Spinal cord (tissue), 10 donors: Measurements from ENCODE around the gene DYNC1H1. TPM values are rescaled to one million over a fixed set of nuclear protein-coding genes. Genes with fewer than 3 reads are reported as not detected.

Experiments used
- DNase-seq, 6 donors: peaks; one replicate each; pipeline versions ENCODE4 v3.0.0 to v3.0.0-alpha.2; 2013 to 2015; ENCODE audit warnings: low spot score in 6 of 6, low read depth in 4 of 6
- H3K27ac ChIP-seq: one replicate; pipeline ENCODE4 v1.5.1; 2013; ENCODE audit warnings: low read depth, low read length, control low read depth
- H3K27me3 ChIP-seq: one replicate; pipeline ENCODE4 v1.6.1; 2013; ENCODE audit warnings: low read length; ENCODE audit not compliant: control insufficient read depth, insufficient read depth
- H3K36me3 ChIP-seq: one replicate; pipeline ENCODE4 v1.6.1; 2013; ENCODE audit warnings: low read length; ENCODE audit not compliant: control insufficient read depth, insufficient read depth
- H3K4me1 ChIP-seq: one replicate; pipeline ENCODE4 v1.6.1; 2013; ENCODE audit warnings: low read length; ENCODE audit not compliant: control insufficient read depth, insufficient read depth
- H3K4me3 ChIP-seq: one replicate; pipeline ENCODE4 v1.5.1; 2013; ENCODE audit warnings: low read depth, low read length, control low read depth
- H3K9me3 ChIP-seq: one replicate; pipeline ENCODE4 v1.6.1; 2013; ENCODE audit warnings: low read length; ENCODE audit not compliant: control insufficient read depth, insufficient read depth
- WGBS: methylation state at CpG from one replicate; pipeline ENCODE4 v1.1.5; 2013; ENCODE audit warnings: missing lambda C conversion rate; ENCODE audit not compliant: insufficient coverage; 5-methylcytosine and 5-hydroxymethylcytosine counted together
- long read RNA-seq, 4 donors: transcript quantifications; one replicate each; lab custom pipeline, GENCODE V29; 2026
- polyA plus RNA-seq, 2 donors: library from polyadenylated mRNA; unstranded; fragments of 120-200 nt; gene quantifications; one replicate each; pipeline ENCODE4 v1.2.1, GENCODE V29; 2013; ENCODE audit not compliant: insufficient read length in 2 of 2
- total RNA-seq, 2 donors: library from RNA; depleted of rRNA in 1 of 2; stranded (reverse); fragments of 120-200 nt in 1 of 2; fragments of >200 nt in 1 of 2; gene quantifications; one replicate each; pipeline versions ENCODE4 v1.2.3 to v1.2.4, GENCODE V29; 2013 to 2014
- donor health status: healthy.

The DYNC1H1 gene
- total RNA-seq (100 to 1,000 TPM; 534 to 818 TPM), polyA plus RNA-seq (100 to 1,000 TPM; 568 to 704 TPM)
- long read RNA-seq, donor 1, transcript DYNC1H1-238 (4 exons, 2,554 nt): major isoform, 9 of 158 reads
- long read RNA-seq, donor 1, transcript DYNC1H1-221 (2 exons, 2,863 nt): minor isoform, 8 of 158 reads
- long read RNA-seq, donor 1, partial matches to known transcripts: 140 of 158 reads
- long read RNA-seq, donor 1, other reads (novel, unspliced or antisense): 0 of 158 reads
- long read RNA-seq, donor 2, partial matches to known transcripts: 69 of 73 reads
- long read RNA-seq, donor 2, other reads (novel, unspliced or antisense): 0 of 73 reads
- long read RNA-seq, donor 3, partial matches to known transcripts: 88 of 96 reads
- long read RNA-seq, donor 3, other reads (novel, unspliced or antisense): 0 of 96 reads
- long read RNA-seq, donor 4, partial matches to known transcripts: 22 of 30 reads
- long read RNA-seq, donor 4, other reads (novel, unspliced or antisense): 0 of 30 reads

DNA sequence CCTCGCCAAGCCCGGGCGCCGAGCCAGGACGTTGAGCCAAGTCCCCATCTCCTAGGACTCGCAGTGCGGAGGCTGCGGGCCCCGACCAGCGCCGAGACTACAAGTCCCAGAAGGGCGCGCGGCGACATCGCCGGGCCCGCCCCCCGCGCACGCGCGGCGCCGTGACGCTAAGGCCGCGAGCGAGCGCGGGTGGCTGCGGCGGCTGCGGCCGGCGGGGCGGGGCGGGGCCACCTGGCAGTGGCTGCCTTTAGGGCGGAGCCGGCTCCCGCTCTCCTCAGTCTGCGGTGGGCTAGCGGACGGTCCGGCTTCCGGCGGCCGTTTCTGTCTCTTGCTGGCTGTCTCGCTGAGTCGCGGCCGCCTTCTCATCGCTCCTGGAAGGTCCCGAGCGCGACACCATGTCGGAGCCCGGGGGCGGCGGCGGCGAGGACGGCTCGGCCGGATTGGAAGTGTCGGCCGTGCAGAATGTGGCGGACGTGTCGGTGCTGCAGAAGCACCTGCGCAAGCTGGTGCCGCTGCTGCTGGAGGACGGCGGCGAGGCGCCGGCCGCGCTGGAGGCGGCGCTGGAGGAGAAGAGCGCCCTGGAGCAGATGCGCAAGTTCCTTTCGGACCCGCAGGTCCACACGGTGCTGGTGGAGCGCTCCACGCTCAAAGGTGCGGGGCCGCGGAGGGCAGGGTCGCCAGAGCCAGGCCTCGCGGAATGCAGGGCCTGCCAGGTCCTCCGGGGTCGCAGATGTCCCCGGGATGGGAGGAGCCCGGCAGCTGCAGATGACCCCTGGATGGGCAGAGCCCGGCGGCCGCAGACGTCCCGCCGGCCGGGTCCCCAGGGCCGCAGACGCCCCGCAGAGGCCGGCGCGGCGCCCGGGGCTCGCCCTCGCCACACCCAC lies at the start of gene DYNC1H1:
Gene DYNC1H1, plus strand, starts transcription at position 277 of the 884 bp plus-strand sequence. Its CDS starts 119 bp downstream, at position 396.
- Histone ChIP-seq H3K36me3 (peaks cover 6% of the 10 kb centered on the region), H3K4me3 (peak within 1 kb of the TSS; percentile 90), H3K27me3 (no peaks in the 10 kb centered on the region), H3K27ac (peak within 1 kb of the TSS; percentile 96), H3K9me3 (no peaks in the 10 kb centered on the region), H3K4me1 (peaks cover 33% of the 10 kb centered on the region)
- peak in 5 of 6 donors; percentile 89 to 99 (median 94) for DNase-seq
- under 1% methylated on average over 115 of the region's 115 CpGs for WGBS

DNA sequence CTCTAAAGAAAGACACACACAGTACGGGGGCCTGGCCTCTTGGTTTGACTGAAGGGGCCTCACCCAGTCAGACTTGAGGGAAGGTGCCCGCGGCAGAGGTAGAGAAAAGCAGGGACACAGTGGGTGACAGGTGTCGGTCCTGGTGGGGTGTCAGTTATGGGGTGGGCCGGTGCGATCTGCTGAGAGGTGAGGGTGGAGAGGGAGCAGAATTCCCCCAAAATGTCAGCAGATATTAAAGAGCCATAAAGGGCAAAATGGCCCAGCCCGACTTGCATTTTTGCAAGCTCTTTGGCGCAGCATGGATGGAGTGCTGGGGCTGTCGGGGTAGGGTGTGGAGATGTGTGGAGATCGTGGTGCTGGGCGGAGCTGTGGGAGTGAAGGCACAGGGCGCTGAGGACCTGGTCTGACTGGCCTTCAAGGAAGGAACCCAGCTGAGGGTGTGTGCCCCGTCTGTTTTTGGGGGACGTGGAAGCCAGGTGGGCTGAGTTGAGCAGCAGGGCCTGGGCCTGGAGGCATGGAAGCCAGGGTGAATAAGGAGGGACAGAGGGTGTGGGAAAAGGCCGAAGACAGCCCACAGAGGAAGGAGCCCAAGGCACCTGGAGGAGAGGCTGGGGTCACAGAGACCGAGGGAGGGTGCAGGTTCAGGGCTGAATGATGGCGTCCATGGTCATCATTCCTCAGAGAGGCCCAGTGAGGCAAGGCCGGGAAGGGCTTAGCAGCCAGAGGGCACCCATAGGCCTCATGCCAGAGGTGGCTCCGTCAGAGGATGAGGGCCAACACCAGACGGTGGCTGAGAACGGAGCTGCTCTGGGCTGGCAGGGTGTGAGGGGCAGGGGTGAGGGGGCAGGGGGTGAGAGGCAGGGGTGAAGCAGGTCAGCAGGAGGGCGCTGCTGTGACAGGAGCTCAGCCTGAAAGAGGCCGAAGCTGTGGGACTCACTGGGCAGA lies 48.2 kb upstream of the DYNC1H1 start:
- no peaks in the 10 kb centered on the region for H3K9me3 ChIP-seq
- H3K4me1 ChIP-seq: peaks cover 9% of the 10 kb centered on the region
- H3K36me3 ChIP-seq: peaks cover 52% of the 10 kb centered on the region
- no peaks in the 10 kb centered on the region for H3K27me3 ChIP-seq
- WGBS: 92% methylated on average over 22 of the region's 23 CpGs
- H3K27ac ChIP-seq: no peak overlapping the region
- H3K4me3 ChIP-seq: no peak overlapping the region
- no peak for DNase-seq

DNA sequence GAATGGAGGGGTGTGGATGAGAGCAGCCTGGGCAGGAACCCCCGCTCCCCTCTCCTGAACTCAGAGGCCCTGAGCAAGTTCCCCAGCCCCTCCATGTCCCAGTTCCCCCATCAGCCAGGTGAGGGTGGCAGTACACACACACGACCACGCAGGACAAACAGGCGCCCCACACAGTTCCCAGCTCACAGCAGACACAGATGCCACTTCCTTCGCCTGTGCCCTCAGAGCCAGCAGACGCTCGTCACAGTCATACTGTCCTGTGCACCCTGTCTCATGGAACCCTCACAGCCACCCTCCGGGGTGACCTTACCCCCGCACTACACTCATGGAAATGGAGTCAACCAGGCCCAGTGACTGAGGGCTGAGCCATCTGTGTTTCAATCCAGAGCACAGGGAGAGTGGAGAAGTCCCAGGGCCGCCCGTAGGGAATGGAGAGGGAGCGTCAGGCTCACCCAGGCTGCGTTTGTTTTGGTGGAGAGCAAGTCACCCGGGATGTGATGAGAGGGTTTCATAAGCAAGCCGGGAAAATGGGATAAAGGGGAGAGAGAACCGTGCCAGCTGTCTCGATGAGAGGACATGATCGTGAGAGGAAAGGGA lies 47.5 kb upstream of the DYNC1H1 start:
- no peak for DNase-seq
- H3K4me3 ChIP-seq: no peak overlapping the region
- peaks cover 47% of the 10 kb centered on the region for H3K36me3 ChIP-seq

GRCh38 chr14:101917413-101918017 lies 46.9 kb upstream of the DYNC1H1 start:
- Histone ChIP-seq H3K4me1 (peaks cover 9% of the 10 kb centered on the region), H3K27ac (no peak overlapping the region), H3K27me3 (no peaks in the 10 kb centered on the region), H3K4me3 (no peak overlapping the region), H3K36me3 (peaks cover 46% of the 10 kb centered on the region), H3K9me3 (no peaks in the 10 kb centered on the region)
- peak in 1 of 6 donors; percentile 66 for DNase-seq
- 48% methylated on average over 17 of the region's 17 CpGs for WGBS

More for the DNA sequence above, 47.5 kb upstream of the DYNC1H1 start:
- WGBS: 74% methylated on average over 17 of the region's 18 CpGs
- H3K27ac ChIP-seq: no peak overlapping the region
- no peaks in the 10 kb centered on the region for H3K27me3 ChIP-seq
- H3K4me1 ChIP-seq: peaks cover 9% of the 10 kb centered on the region
- no peaks in the 10 kb centered on the region for H3K9me3 ChIP-seq

- Histone ChIP-seq H3K4me1 (peaks cover 9% of the 10 kb centered on the region), H3K9me3 (no peaks in the 10 kb centered on the region), H3K4me3 (no peak overlapping the region), H3K27me3 (no peaks in the 10 kb centered on the region), H3K36me3 (peaks cover 45% of the 10 kb centered on the region), H3K27ac (no peak overlapping the region)
- DNase-seq: peak in 1 of 6 donors; percentile 25
- WGBS: 35% methylated on average over 5 of the region's 22 CpGs
Observed at GRCh38 chr14:101918065-101918989, 46.0 kb upstream of the DYNC1H1 start.

- 85% methylated on average over 2 of the region's 4 CpGs for WGBS
- no peak overlapping the region for H3K27ac ChIP-seq
- DNase-seq: no peak
Observed at GRCh38 chr14:101920271-101920670, 44.1 kb upstream of the DYNC1H1 start.

GRCh38 chr14:101922866-101923265 lies 41.5 kb upstream of the DYNC1H1 start:
- DNase-seq: no peak
- no peaks in the 10 kb centered on the region for H3K4me1 ChIP-seq
- no peak overlapping the region for H3K27ac ChIP-seq
- no peaks in the 10 kb centered on the region for H3K27me3 ChIP-seq
- H3K4me3 ChIP-seq: no peak overlapping the region
- H3K9me3 ChIP-seq: no peaks in the 10 kb centered on the region
- H3K36me3 ChIP-seq: peaks cover 24% of the 10 kb centered on the region
- 75% methylated on average over 3 of the region's 7 CpGs for WGBS

More at GRCh38 chr14:101920271-101920670, 44.1 kb upstream of the DYNC1H1 start:
- Histone ChIP-seq H3K4me3 (no peak overlapping the region), H3K4me1 (peaks cover 9% of the 10 kb centered on the region), H3K9me3 (no peaks in the 10 kb centered on the region), H3K36me3 (peaks cover 38% of the 10 kb centered on the region), H3K27me3 (no peaks in the 10 kb centered on the region)

- no peaks in the 10 kb centered on the region for H3K9me3 ChIP-seq
- peaks cover 35% of the 10 kb centered on the region for H3K36me3 ChIP-seq
- 97% methylated on average over 28 of the region's 33 CpGs for WGBS
- no peaks in the 10 kb centered on the region for H3K27me3 ChIP-seq
- no peaks in the 10 kb centered on the region for H3K4me1 ChIP-seq
- no peak overlapping the region for H3K4me3 ChIP-seq
- no peak overlapping the region for H3K27ac ChIP-seq
- DNase-seq: no peak
Observed at GRCh38 chr14:101925152-101925551, 39.2 kb upstream of the DYNC1H1 start.
